ENCODE results near the gene RSKR. TPM values are rescaled to one million over a fixed set of nuclear protein-coding genes. Genes with fewer than 3 reads are reported as not detected.
"Not testable (repeated sequence)": the region's sequence is repeated elsewhere in the genome, so short reads cannot be mapped to it uniquely, and the experiment has no call there.

The RSKR gene
- polyA plus RNA-seq, 3 donors: 1.8 to 3.3 (median 2.9) TPM

GRCh38 chr17:28634206-28634865 lies 20.4 kb upstream of the RSKR start:
- 85 to 91% (median 90%) methylated on average over 14 of the region's 14 CpGs for WGBS, 3 donors
- H3K27ac ChIP-seq (ENCODE audit: low read depth, low read length): no peak overlapping the region

GRCh38 chr17:28626818-28627217 lies 12.8 kb upstream of the RSKR start:
- 88 to 94% (median 89%) methylated on average over 4 of the region's 4 CpGs for WGBS, 3 donors
- no peak overlapping the region for H3K27ac ChIP-seq (ENCODE audit: low read depth, low read length)

GRCh38 chr17:28624148-28624547 lies 10.2 kb upstream of the RSKR start:
- H3K27ac ChIP-seq (ENCODE audit: low read depth, low read length): no peak overlapping the region
- 91 to 94% (median 92%) methylated on average over 2 of the region's 2 CpGs for WGBS, 3 donors

GRCh38 chr17:28623696-28624095 lies 9.7 kb upstream of the RSKR start:
- no peak overlapping the region for H3K27ac ChIP-seq (ENCODE audit: low read depth, low read length)
- 90 to 97% (median 91%) methylated on average over 4 of the region's 4 CpGs for WGBS, 3 donors

- 81 to 97% (median 93%) methylated on average over 3 of the region's 3 CpGs for WGBS, 3 donors
- H3K27ac ChIP-seq (ENCODE audit: low read depth, low read length): no peak overlapping the region
Measured at GRCh38 chr17:28622186-28622585, 8.2 kb upstream of the RSKR start.

- WGBS, 3 donors: 77 to 89% (median 80%) methylated on average over 2 of the region's 2 CpGs
- no peak overlapping the region for H3K27ac ChIP-seq (ENCODE audit: low read depth, low read length)
Measured at GRCh38 chr17:28620010-28620409, 6.0 kb upstream of the RSKR start.

GRCh38 chr17:28618464-28618863 lies 4.5 kb upstream of the RSKR start:
- no peak overlapping the region for H3K27ac ChIP-seq (ENCODE audit: low read depth, low read length)
- 85 to 96% (median 93%) methylated on average over 3 of the region's 3 CpGs for WGBS, 3 donors

- 80 to 87% (median 82%) methylated on average over 7 of the region's 7 CpGs for WGBS, 3 donors
Measured at GRCh38 chr17:28616281-28616680, 2.3 kb upstream of the RSKR start.

GRCh38 chr17:28615260-28615940 lies 1.4 kb upstream of the RSKR start:
- 83 to 91% (median 87%) methylated on average over 4 of the region's 4 CpGs for WGBS, 3 donors
- H3K27ac ChIP-seq (ENCODE audit: low read depth, low read length): no peak overlapping the region

More at GRCh38 chr17:28616281-28616680, 2.3 kb upstream of the RSKR start:
- H3K27ac ChIP-seq (ENCODE audit: low read depth, low read length): no peak overlapping the region

GRCh38 chr17:28612936-28613872 lies 781 bp downstream of the RSKR start:
- 76 to 82% (median 76%) methylated on average over 6 of the region's 6 CpGs for WGBS, 3 donors
- H3K27ac ChIP-seq (ENCODE audit: low read depth, low read length): no peak overlapping the region

- WGBS, 3 donors: 41 to 64% (median 46%) methylated on average over 2 of the region's 2 CpGs
- no peak overlapping the region for H3K27ac ChIP-seq (ENCODE audit: low read depth, low read length)
Measured at GRCh38 chr17:28612531-28612930, 1.5 kb downstream of the RSKR start.

GRCh38 chr17:28610376-28610775 lies 3.6 kb downstream of the RSKR start:
- no peak overlapping the region for H3K27ac ChIP-seq (ENCODE audit: low read depth, low read length)

GRCh38 chr17:28604031-28604430 lies 10.0 kb downstream of the RSKR start:
- not testable (repeated sequence) for H3K27ac ChIP-seq (ENCODE audit: low read depth, low read length)
- 95 to 98% (median 96%) methylated on average over 8 to 21 of the region's 31 CpGs for WGBS, 3 donors

More at GRCh38 chr17:28610376-28610775, 3.6 kb downstream of the RSKR start:
- 85 to 91% (median 86%) methylated on average over 8 of the region's 8 CpGs for WGBS, 3 donors

- 6 to 9% (median 8%) methylated on average over 40 of the region's 40 CpGs for WGBS, 3 donors
- H3K27ac ChIP-seq (ENCODE audit: low read depth, low read length): peak overlapping the region; percentile 55
Measured at GRCh38 chr17:28599311-28600184, 14.4 kb downstream of the RSKR start.

GRCh38 chr17:28598799-28599310 lies 15.1 kb downstream of the RSKR start, which contains the start of gene SPAG5:
Gene SPAG5 (minus strand): TSS chr17:28599025. CDS start chr17:28598946, 79 bp downstream.
- WGBS, 3 donors: 0 to 1% (median 0%) methylated on average over 44 of the region's 44 CpGs
- peak within 1 kb of the TSS; percentile 55 for H3K27ac ChIP-seq (ENCODE audit: low read depth, low read length)

GRCh38 chr17:28598389-28598788 lies 15.6 kb downstream of the RSKR start:
- 5 to 6% (median 6%) methylated on average over 17 of the region's 17 CpGs for WGBS, 3 donors
- no peak overlapping the region for H3K27ac ChIP-seq (ENCODE audit: low read depth, low read length)

GRCh38 chr17:28597606-28598383 lies 16.2 kb downstream of the RSKR start:
- 32 to 41% (median 37%) methylated on average over 5 of the region's 5 CpGs for WGBS, 3 donors
- no peak overlapping the region for H3K27ac ChIP-seq (ENCODE audit: low read depth, low read length)
